Measurements from ENCODE around the gene LKAAEAR1.

The LKAAEAR1 gene

GRCh38 chr20:64111841-64112641 is 27.8 kb upstream of the LKAAEAR1 start:
- no peak for DNase-seq (ENCODE audit: extremely low spot score)
- POLR2A ChIA-PET, result no interaction called here
- CTCF ChIA-PET, result interaction anchor here (2.2 to 2.9 kb wide), 2 partner anchors 8 to 9 kb away, joined by 10 to 13 read pairs; no protein-coding TSS in a partner anchor
- no peak for TF ChIP-seq CTCF (IDR thresholded peaks at IDR 0.05; ENCODE audit: control extremely low read depth, extremely low read depth, low read depth, missing control alignments)

GRCh38 chr20:64110411-64111068 is 26.3 kb upstream of the LKAAEAR1 start:
- CTCF ChIA-PET, result interaction anchor here (1.3 to 2.9 kb wide), 5 partner anchors 8 to 35 kb away, joined by 3 to 13 read pairs (median 10); no protein-coding TSS in a partner anchor
- POLR2A ChIA-PET, result no interaction called here
- DNase-seq (ENCODE audit: extremely low spot score), result no peak
- no peak for TF ChIP-seq CTCF (IDR thresholded peaks at IDR 0.05; ENCODE audit: control extremely low read depth, extremely low read depth, low read depth, missing control alignments)

- POLR2A ChIA-PET, result no interaction called here
- DNase-seq (ENCODE audit: extremely low spot score), result no peak
- no peak for TF ChIP-seq CTCF (IDR thresholded peaks at IDR 0.05; ENCODE audit: control extremely low read depth, extremely low read depth, low read depth, missing control alignments)
- CTCF ChIA-PET, result interaction anchor here (1.2 to 2.9 kb wide), 6 partner anchors 7 to 35 kb away, joined by 3 to 13 read pairs (median 10); no protein-coding TSS in a partner anchor
Measured at GRCh38 chr20:64109831-64110391, 25.7 kb upstream of the LKAAEAR1 start.

- ChIA-PET POLR2A (no interaction called here), CTCF (interaction anchor here (1.2 to 2.7 kb wide), 4 partner anchors 10 to 36 kb away, joined by 3 to 15 read pairs (median 10); no protein-coding TSS in a partner anchor)
- TF ChIP-seq CTCF (IDR thresholded peaks at IDR 0.05; ENCODE audit: control extremely low read depth, extremely low read depth, low read depth, missing control alignments), result no peak
- DNase-seq (ENCODE audit: extremely low spot score), result no peak
Measured at GRCh38 chr20:64108731-64109681, 24.8 kb upstream of the LKAAEAR1 start.

- ChIA-PET CTCF (interaction anchor here (2.1 to 2.7 kb wide), 2 partner anchors 9 to 12 kb away, joined by 11 to 15 read pairs; no protein-coding TSS in a partner anchor), POLR2A (no interaction called here)
- peak; percentile 66 for DNase-seq (ENCODE audit: extremely low spot score)
- TF ChIP-seq CTCF (IDR thresholded peaks at IDR 0.05; ENCODE audit: control extremely low read depth, extremely low read depth, low read depth, missing control alignments), result no peak
Measured at GRCh38 chr20:64107736-64108457, 23.7 kb upstream of the LKAAEAR1 start.

All from GM10248 (cell line).